Stimulated activated naive CD8-positive, alpha-beta T cell treated with anti-CD3 and anti-CD28 coated beads, Interleukin-15, Interleukin-2, amounts not matched to agents 100 U/mL and 50 U/mL, for 24 hours (primary cell): Measurements from ENCODE around the gene GCNT2.
"Not testable (repeated sequence)": the region's sequence is repeated elsewhere in the genome, so short reads cannot be mapped to it uniquely, and the experiment has no call there.

Experiments used
- ATAC-seq: fragments of 150-1000 bp; cut with Tn5 transposase; one replicate; pipeline ENCODE4 v1.10.0; 2021
- DNase-seq: peaks from one replicate; pipeline ENCODE4 v3.0.0; 2021

GCNT2 gene

DNA sequence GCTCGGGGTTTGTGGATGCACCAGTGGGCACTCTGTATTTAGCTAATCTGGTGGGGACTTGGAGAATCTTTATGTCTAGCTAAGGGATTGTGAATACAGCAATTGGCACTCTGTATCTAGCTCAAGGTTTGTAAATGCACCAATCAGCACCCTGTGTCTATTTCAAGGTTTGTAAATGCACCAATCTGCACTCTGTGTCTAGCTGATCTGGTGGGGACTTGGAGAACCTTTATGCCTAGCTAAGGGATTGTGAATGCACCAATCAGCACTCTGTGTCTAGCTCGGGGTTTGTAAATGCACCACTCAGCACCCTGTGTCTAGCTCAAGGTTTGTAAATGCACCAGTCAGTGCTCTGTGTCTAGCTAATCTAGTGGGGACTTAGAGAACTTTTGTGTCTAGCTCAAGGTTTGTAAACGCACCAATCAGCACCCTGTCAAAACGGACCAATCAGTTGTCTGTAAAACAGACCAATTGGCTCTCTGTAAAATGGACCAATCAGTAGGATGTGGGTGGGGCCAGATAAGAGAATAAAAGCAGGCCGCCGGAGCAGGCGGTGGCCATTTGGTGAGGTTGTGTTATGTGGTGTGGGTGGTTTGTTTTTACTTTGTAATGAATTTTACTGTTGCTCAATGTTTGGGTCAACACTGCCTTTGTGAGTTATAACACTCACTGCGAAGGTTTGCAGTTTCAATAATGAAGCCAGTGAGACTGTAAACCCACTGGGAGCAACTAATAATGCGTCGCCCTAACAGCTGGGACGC lies 139.5 kb downstream of the GCNT2 start:
- not testable (repeated sequence) for ATAC-seq, DNase-seq

DNA sequence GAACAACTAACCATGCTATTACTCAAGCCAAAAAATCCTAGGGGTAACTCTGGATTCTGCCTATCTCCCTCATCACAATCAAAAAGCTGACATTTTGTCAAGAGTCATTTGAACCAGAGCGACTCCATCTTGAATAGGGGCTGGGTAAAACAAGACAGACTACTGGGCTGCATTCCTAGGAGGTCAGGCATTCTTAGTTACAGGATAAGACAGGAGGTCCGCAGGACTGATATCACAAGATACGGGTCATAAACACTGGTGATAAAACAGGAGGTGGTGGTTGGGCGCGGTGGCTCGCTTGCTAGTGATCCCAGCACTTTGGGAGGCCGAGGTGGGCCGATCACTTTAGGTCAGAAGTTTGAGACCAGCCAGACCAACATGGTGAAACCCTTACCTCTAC lies 141.1 kb downstream of the GCNT2 start:
- DNase-seq (no peak), ATAC-seq (no peak)

DNA sequence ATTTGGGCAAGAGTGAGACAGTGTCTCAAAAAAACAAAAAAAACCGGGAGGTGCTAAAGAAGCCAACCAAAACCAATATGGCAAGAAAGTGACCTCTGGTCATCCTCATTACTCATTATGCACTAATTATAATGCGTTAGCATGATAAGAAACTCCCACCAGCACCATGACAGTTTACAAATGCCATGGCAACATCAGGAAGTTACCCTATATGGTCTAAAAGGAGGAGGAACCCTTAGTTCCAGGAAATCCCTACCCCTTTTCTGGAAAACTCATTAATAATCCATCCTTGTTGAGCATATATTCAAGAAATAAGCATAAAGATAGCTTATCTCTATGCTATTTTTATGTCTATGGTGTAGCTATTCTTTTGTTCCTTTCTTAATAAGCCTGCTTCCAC lies 141.6 kb downstream of the GCNT2 start:
- ATAC-seq (no peak), DNase-seq (no peak)

DNA sequence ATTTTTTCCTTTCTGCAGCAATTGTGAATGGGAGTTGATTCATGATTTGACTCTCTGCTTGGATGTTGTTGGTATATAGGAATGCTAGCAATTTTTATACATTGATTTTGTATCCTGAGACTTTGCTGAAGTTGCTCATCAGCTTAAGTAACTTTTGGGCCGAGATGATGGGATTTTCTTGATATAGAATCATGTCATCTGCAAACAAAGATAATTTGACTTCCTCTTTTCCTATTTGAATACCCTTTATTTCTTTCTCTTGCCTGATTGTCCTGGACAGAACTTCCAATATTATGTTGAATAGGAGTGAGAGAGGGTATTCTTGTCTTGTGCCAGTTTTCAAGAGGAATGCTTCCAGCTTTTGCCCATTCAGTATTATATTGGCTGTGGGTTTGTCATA lies 144.4 kb downstream of the GCNT2 start:
- ATAC-seq, DNase-seq: not testable (repeated sequence)

DNA sequence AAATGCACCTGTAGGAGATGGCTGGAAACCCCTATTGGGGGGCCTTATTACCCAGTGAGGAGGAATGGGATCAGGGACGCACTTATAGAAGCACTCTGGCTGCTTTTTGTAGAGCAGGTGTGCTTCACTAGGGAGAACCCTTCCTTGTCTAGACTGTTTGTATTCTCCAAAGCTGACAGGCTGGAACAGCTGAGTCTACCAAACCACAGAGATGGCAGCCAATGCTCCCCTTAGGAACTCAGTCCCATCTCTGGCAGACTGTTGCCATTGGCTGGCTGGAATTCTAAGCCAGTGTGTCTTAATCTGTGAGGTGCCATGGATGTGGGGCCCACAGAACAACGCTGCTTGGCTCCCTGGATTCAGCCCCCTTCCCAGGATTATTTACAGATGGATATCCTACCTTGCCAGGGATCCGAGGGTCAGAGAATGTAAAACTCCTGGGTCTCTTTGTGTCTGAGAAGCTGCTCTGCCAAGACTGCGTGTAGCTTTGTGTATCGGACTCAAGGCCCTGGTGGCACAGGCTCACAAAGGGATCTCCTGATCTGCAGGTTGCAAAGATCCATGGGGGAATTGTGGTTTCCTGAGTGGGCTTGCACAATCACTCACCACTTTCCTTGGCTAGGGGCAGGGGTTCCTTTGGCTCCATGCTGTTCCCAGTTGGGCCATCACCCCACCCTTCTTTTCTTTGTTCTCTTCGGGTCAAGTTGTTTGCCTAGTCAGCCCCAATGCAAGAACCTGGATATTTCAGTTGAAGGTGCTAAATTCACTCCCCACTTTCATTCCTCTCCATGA lies 147.2 kb downstream of the GCNT2 start:
- DNase-seq (no peak), ATAC-seq (peak; percentile 43)

DNA sequence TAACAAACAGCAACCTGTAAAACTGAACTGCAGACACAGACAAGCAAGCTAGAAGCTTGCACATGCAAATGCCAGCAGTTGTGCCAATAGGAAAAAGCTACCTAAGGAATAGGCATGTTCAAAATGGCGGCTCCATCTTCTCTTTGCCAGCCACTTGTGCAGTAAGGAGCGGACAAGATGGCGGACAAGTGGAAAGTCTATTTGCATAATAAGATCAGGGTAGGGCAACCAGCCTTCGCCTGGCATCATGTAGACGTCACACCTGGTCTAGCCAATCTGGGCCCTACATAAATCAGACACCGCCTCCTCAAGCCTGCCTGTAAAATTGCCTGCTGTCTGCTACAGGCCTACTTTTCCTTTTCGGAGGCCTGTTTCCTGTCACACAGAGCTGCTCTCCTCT lies 155.3 kb downstream of the GCNT2 start:
- no peak for ATAC-seq
- no peak for DNase-seq

DNA sequence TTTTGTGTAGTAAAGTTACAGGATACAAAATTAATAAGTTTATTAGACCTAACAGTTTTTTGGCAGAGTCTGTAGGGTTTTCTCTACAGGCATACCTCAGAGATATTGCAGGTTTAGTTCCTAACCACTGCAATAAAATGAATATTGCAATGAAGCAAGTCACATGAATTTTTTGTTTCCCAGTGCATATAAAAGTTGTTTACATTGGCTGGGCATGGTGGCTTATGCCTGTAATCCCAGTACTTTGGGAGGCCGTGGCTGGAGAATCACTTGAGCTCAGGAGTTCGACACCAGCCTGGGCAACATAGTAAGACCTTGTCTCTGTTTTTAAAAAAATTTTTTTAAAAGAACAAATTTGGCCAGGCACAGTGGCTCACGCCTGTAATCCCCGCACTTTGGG lies 157.3 kb downstream of the GCNT2 start:
- DNase-seq (no peak), ATAC-seq (no peak)
